ENCODE results near the gene MUSK.

DNA sequence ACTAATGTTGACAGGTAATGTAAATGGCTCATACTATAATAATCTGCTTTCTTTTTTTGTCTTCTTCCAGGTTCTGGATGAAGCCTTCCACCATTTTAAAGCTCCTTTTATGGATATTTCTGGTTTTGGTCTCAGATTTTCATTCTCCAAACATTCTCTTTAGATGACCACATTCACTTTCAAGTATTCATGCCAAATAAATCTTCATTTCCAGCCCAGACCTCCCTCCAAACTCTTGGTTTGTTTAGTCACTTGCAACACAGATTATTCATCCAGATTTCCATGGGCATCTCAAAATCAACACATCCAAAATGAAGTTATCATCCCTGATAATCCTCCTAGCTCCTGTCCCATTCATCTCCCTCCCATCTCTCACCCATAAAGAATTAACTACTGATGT is 48.8 kb upstream of the MUSK start:
- TF ChIP-seq CTCF (IDR thresholded peaks at IDR 0.05), result no peak
- TF ChIP-seq POLR2A (IDR thresholded peaks at IDR 0.05), result no peak

Measured in testis (tissue), 2 donors.